22Rv1 (cell line): ENCODE results near the gene ONECUT3.

ENCODE experiments used
- H3K27ac ChIP-seq: fragments of 450-650 bp; 2 replicates; pipeline ENCODE4 v1.5.1; 2017
- ZFX ChIP-seq: fragments of 450-650 bp; IDR thresholded peaks from 2 replicates; pipeline ENCODE4 v1.6.1; 2017; ENCODE audit warnings: antibody characterized with exemption, borderline replicate concordance
- TF ChIP-seq, protein P1 (sequence below): fragments of 450-650 bp; IDR thresholded peaks from 2 replicates; pipeline ENCODE4 v1.5.1; 2017; ENCODE audit warnings: mild to moderate bottlenecking

The ONECUT3 gene

DNA sequence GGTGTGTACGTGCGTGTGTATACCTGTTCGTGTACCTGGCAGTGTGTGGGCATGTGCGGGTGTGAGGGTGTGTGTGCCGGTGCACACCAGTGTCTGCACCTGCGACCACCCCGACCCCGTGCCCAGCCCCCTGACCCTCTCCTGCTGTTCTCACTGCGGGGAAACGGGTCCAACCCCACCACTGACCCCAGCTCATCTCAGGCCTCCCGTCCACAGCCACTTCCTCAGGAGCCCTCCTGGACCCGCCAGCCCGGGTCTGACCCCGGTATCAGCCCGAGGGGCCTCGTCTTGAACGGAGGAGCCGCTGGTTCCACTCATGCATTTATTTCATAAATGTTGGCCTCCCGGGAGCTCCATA, 23.8 kb upstream of the ONECUT3 start:
- H3K27ac ChIP-seq, result no peak overlapping the region
- TF ChIP-seq, protein P1, sequence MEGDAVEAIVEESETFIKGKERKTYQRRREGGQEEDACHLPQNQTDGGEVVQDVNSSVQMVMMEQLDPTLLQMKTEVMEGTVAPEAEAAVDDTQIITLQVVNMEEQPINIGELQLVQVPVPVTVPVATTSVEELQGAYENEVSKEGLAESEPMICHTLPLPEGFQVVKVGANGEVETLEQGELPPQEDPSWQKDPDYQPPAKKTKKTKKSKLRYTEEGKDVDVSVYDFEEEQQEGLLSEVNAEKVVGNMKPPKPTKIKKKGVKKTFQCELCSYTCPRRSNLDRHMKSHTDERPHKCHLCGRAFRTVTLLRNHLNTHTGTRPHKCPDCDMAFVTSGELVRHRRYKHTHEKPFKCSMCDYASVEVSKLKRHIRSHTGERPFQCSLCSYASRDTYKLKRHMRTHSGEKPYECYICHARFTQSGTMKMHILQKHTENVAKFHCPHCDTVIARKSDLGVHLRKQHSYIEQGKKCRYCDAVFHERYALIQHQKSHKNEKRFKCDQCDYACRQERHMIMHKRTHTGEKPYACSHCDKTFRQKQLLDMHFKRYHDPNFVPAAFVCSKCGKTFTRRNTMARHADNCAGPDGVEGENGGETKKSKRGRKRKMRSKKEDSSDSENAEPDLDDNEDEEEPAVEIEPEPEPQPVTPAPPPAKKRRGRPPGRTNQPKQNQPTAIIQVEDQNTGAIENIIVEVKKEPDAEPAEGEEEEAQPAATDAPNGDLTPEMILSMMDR, result no peak
- TF ChIP-seq ZFX, result no peak

DNA sequence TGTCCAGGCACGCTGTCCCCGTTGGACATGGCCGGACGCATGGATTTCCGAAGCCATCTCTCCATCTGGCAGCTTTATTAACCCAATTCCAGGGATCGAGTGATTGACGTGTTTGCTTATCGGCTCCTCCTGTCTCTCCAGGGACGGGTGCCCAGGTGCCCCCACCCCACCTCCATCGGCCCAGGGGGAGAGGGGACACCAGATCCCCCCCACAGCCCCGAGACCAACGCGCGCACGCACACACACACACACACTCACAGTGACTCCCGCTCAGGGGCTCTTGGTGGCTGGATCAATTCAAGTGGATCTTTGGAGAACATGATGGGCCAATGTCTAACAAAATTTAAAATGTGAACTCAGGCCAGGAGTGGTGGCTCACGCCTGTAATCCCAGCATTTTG, 23.1 kb upstream of the ONECUT3 start:
- TF ChIP-seq, protein P1, result no peak
- TF ChIP-seq ZFX, result no peak

GRCh38 chr19:1734321-1734966, 18.9 kb upstream of the ONECUT3 start:
- H3K27ac ChIP-seq, result no peak overlapping the region
- no peak for TF ChIP-seq ZFX
- TF ChIP-seq, protein P1, result no peak

More for the DNA sequence above, 23.1 kb upstream of the ONECUT3 start:
- H3K27ac ChIP-seq, result no peak overlapping the region

- TF ChIP-seq, protein P1, result no peak
- TF ChIP-seq ZFX, result no peak
Observed at GRCh38 chr19:1736280-1736679, 17.0 kb upstream of the ONECUT3 start.

DNA sequence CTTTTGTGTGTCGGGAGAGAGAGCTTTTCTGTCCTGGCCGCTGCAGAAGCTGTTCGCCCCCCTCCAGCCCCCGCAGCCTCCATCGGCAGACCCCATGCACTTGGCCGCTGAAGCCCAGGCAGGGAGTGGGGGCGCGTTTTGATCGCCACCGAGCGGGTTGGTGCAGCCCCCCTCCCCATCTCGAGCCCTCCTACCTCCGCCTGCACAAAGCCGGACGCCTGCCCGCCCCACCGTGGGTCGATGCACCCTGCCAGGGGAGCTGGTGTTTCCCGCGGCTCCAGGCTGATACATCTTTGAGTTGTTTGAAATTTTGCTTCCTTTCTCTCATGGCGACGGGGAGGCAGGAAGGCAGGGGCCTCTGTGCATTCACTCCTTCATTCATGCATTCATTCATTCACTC, 16.4 kb upstream of the ONECUT3 start:
- TF ChIP-seq ZFX, result no peak
- TF ChIP-seq, protein P1, result no peak
- no peak overlapping the region for H3K27ac ChIP-seq

More at GRCh38 chr19:1736280-1736679, 17.0 kb upstream of the ONECUT3 start:
- no peak overlapping the region for H3K27ac ChIP-seq

- H3K27ac ChIP-seq, result no peak overlapping the region
- no peak for TF ChIP-seq ZFX
- TF ChIP-seq, protein P1, result no peak
Observed at GRCh38 chr19:1739960-1740629, 13.2 kb upstream of the ONECUT3 start.

DNA sequence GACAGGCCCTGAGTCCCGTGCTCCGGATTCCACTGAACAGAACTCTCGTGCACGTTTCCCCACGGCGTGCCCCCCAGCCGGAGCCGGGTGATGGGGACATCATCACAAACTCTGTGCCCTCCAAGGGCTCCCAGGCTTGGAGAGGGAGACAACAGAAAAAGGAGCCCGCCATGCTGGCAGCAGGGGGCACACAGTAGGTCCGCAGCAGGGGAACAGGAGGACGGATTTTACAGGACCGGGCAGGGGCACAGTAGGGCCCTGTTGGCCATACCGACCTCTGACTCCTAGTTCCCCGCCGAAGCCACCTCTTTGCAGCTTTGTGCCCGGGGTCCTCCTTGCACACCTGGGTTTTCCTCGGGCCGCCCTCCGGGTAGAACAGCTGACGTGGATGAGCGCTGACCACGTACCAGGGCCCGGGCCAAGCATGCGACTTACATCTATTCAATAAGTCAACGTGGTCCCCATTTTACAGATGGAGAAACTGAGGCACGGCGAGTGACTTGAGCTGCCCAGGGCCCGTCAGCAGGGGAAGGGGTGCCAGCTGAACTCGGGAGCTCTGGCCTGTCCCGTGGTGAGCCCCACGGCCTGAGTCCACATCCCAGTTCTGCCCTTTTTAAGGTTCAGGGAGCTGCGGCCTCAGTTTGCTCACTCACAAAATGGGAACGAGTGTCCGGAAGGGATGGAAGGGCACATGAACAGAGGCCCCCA, 10.2 kb upstream of the ONECUT3 start:
- TF ChIP-seq, protein P1, result no peak
- TF ChIP-seq ZFX, result no peak
- no peak overlapping the region for H3K27ac ChIP-seq
